Fibroblast of lung (primary cell): ENCODE results near the gene KIRREL3. TPM values are rescaled to one million over a fixed set of nuclear protein-coding genes. Genes with fewer than 3 reads are reported as not detected.

ENCODE experiments used
- DNase-seq, 2 donors: peaks; one replicate each; pipeline versions ENCODE4 v3.0.0 to v3.0.0-alpha.2; 2010; ENCODE audit warnings: low read depth in 2 of 2
- H2AFZ ChIP-seq: 2 replicates; pipeline ENCODE4 v1.5.1; 2012; ENCODE audit warnings: low read length, control low read depth, inconsistent platforms
- H3K27ac ChIP-seq: 2 replicates; pipeline ENCODE4 v1.5.1; 2011; ENCODE audit warnings: low read length, control low read depth; ENCODE audit not compliant: insufficient read depth
- H3K27me3 ChIP-seq: 2 replicates; pipeline ENCODE4 v1.5.1; 2011; ENCODE audit warnings: mild to moderate bottlenecking, low read length; ENCODE audit not compliant: control insufficient read depth, insufficient read depth
- H3K36me3 ChIP-seq: 2 replicates; pipeline ENCODE4 v1.5.1; 2011; ENCODE audit warnings: low read length; ENCODE audit not compliant: control insufficient read depth, insufficient read depth
- H3K4me1 ChIP-seq: 2 replicates; pipeline ENCODE4 v1.5.1; 2011; ENCODE audit warnings: low read length; ENCODE audit not compliant: control insufficient read depth, insufficient read depth; ENCODE audit errors: extremely low read depth
- H3K4me2 ChIP-seq: 2 replicates; pipeline ENCODE4 v1.5.1; 2011; ENCODE audit warnings: low read length, control low read depth; ENCODE audit not compliant: insufficient read depth; ENCODE audit errors: extremely low read depth
- H3K4me3 ChIP-seq, 4 experiments: fragments of 200-600 bp in 1 of 4; sonication (generic) in 1 of 4; replicated peaks in 1 of 4; 2 replicates each; pipeline ENCODE4 v1.5.1; 2011 to 2016; ENCODE audit warnings: low read length in 4 of 4, low read depth in 3 of 4, mild to moderate bottlenecking in 3 of 4, control low read depth in 2 of 4, inconsistent platforms in 1 of 4, mixed read lengths in 1 of 4; ENCODE audit not compliant: insufficient read depth in 1 of 4; ENCODE audit errors: control extremely low read depth in 1 of 4
- H3K79me2 ChIP-seq: 2 replicates; pipeline ENCODE4 v1.5.1; 2012; ENCODE audit warnings: mild to moderate bottlenecking, low read length, inconsistent platforms; ENCODE audit not compliant: control insufficient read depth, insufficient read depth
- H3K9ac ChIP-seq: 2 replicates; pipeline ENCODE4 v1.5.1; 2011; ENCODE audit warnings: mild to moderate bottlenecking, low read length, control low read depth; ENCODE audit not compliant: insufficient read depth
- H3K9me3 ChIP-seq: 2 replicates; pipeline ENCODE4 v1.5.1; 2012; ENCODE audit warnings: low read depth, low read length; ENCODE audit not compliant: control insufficient read depth, insufficient read depth
- H4K20me1 ChIP-seq: 2 replicates; pipeline ENCODE4 v1.5.1; 2011; ENCODE audit warnings: low read length; ENCODE audit not compliant: control insufficient read depth, insufficient read depth; ENCODE audit errors: extremely low read depth
- EZH2 ChIP-seq: IDR thresholded peaks from 2 replicates; pipeline ENCODE4 v1.5.1; 2012; ENCODE audit warnings: low read length, control low read depth, mild to moderate bottlenecking; ENCODE audit errors: missing control alignments
- polyA plus RNA-seq, 2 donors: library from polyadenylated mRNA; depleted of rRNA in 1 of 2; stranded (reverse) in 1 of 2; unstranded in 1 of 2; fragments of >200 nt; gene quantifications; 2 replicates each; pipeline ENCODE4 v1.2.1, GENCODE V29; 2011 to 2012; ENCODE audit warnings: missing spikeins in 1 of 2
- total RNA-seq: library from RNA; depleted of rRNA; stranded (reverse); fragments of >200 nt; gene quantifications from 2 replicates; pipeline ENCODE4 v1.2.1, GENCODE V29; 2014
- TF ChIP-seq, protein P1 (sequence below), 2 donors: IDR thresholded peaks in 1 of 2; conservative IDR thresholded peaks in 1 of 2; 1 replicate in 1 of 2; 2 replicates in 1 of 2; pipeline ENCODE4 v1.5.1; 2011 to 2012; ENCODE audit warnings: low read length in 2 of 2, control low read depth in 1 of 2, inconsistent platforms in 1 of 2, low read depth in 1 of 2, mild to moderate bottlenecking in 1 of 2

The KIRREL3 gene
- total and polyA plus RNA-seq, 2 donors (not counting 1 experiment from before 2014, with no cell fraction given) = 2.8 to 6.1 TPM

DNA sequence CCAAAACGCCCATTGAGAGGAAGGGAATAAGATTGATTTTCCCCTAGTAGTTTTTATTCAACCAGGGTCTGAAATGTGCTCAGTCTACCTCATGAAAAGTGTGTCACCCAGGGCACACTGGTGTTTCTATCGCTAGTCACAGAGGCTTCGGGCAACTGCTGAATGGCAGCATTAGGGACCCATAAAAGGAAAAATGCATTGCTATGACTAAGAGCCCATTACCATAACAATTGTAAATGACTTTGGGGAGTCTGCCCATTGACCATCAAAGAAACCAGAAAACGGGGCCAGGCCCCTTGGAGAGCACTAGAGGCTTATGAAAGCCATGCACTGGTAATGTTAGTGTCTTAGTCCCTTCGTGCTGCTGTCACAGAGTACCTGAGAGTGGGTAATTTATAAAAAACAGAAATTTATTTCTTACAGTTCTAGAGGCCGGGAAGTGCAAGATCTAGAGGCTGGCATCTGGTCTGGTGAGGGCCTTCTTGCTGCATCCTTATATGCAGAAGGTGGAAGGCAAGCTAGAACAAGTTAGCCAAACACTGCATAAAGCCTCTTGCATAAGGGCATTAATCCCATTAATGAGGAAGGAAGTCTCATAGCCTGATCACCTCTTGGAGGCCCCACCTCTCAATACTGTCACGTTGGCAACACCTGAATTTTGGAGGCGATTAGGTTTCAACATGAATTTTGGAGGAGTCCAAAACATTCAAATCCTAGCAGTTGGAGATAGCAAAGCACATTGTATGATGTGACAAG, 338.4 kb downstream of the KIRREL3 start:
- DNase-seq = peak in 1 of 2 donors; percentile 17
- no peaks in the 10 kb centered on the region for H3K4me1 ChIP-seq
- H4K20me1 ChIP-seq = no peaks in the 10 kb centered on the region
- H3K36me3 ChIP-seq = no peaks in the 10 kb centered on the region
- H3K79me2 ChIP-seq = no peaks in the 10 kb centered on the region
- H3K27ac ChIP-seq = no peak overlapping the region
- H3K9ac ChIP-seq = no peak overlapping the region
- no peaks in the 10 kb centered on the region for H3K9me3 ChIP-seq
- H2AFZ ChIP-seq = no peak overlapping the region
- H3K27me3 ChIP-seq = no peaks in the 10 kb centered on the region
- H3K4me3 ChIP-seq = no peak overlapping the region
- TF ChIP-seq EZH2 = no peak
- TF ChIP-seq, protein P1, sequence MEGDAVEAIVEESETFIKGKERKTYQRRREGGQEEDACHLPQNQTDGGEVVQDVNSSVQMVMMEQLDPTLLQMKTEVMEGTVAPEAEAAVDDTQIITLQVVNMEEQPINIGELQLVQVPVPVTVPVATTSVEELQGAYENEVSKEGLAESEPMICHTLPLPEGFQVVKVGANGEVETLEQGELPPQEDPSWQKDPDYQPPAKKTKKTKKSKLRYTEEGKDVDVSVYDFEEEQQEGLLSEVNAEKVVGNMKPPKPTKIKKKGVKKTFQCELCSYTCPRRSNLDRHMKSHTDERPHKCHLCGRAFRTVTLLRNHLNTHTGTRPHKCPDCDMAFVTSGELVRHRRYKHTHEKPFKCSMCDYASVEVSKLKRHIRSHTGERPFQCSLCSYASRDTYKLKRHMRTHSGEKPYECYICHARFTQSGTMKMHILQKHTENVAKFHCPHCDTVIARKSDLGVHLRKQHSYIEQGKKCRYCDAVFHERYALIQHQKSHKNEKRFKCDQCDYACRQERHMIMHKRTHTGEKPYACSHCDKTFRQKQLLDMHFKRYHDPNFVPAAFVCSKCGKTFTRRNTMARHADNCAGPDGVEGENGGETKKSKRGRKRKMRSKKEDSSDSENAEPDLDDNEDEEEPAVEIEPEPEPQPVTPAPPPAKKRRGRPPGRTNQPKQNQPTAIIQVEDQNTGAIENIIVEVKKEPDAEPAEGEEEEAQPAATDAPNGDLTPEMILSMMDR (conservative IDR thresholded peaks at IDR 0.05 in 1 of 2, IDR thresholded peaks at IDR 0.05 in 1 of 2; ENCODE audit: low read depth in 1 of 2, low read length in 2 of 2) = no peak
- H3K4me2 ChIP-seq = no peak overlapping the region

DNA sequence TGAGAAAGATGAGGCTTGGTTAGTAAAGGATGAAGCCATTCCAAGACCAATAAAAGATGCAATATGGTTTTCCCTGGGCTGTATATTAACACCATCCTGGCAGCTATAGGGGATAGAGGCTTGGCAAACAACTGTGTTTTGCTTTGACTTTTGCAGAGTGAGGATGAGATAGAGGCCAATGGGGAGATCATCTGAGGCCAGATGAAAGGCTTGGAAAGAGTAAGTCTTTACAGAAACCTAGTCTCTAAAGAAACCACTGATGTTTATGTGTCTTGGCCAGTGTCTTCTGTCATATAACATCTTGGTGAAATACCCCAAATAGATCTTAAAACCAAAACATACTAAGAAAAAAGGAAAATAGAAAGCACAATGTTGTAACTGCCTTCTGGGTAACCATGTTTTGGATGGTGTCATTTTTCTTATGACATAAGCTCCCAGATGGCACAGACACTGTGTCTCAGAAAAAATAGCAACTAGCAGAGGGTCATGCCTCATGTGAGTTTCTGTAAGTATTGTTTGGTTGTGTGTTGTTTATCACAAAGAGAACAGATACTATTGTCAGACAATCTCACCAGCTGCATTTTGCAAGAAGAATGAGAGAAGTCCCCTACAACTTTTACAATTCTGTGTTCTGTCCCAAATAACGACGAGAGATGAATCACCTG, 339.7 kb downstream of the KIRREL3 start:
- Histone ChIP-seq H3K36me3 (no peaks in the 10 kb centered on the region), H3K9me3 (no peaks in the 10 kb centered on the region), H3K27ac (no peak overlapping the region), H3K4me1 (no peaks in the 10 kb centered on the region), H3K27me3 (no peaks in the 10 kb centered on the region), H4K20me1 (no peaks in the 10 kb centered on the region), H3K4me3 (no peak overlapping the region), H3K79me2 (no peaks in the 10 kb centered on the region), H3K4me2 (no peak overlapping the region), H2AFZ (no peak overlapping the region), H3K9ac (no peak overlapping the region)
- DNase-seq = no peak
- no peak for TF ChIP-seq EZH2

DNA sequence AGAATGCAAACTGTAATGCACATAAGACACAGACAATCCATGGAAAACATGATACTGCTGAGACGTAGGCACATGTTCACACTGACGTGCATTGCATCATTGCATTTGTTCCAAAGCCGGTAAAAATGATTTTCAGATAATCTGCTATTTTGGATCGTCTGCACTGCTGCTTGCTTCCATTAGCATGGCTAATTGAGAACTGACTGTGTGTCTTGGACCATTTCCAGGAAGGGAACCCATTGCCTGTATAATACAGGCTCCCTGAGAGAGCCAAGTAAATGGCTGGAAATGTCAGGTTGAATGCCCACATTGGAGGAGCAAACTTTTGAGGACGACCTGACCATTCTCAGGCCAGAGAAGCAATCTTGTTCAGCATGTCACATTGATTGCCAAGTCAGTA, 340.2 kb downstream of the KIRREL3 start:
- Histone ChIP-seq H3K27me3 (no peaks in the 10 kb centered on the region), H3K4me3 (no peak overlapping the region), H3K27ac (no peak overlapping the region), H3K4me1 (no peaks in the 10 kb centered on the region), H3K4me2 (no peak overlapping the region), H3K9ac (no peak overlapping the region), H4K20me1 (no peaks in the 10 kb centered on the region), H3K79me2 (no peaks in the 10 kb centered on the region), H2AFZ (no peak overlapping the region), H3K9me3 (no peaks in the 10 kb centered on the region), H3K36me3 (no peaks in the 10 kb centered on the region)
- no peak for DNase-seq
- no peak for TF ChIP-seq EZH2
- TF ChIP-seq, protein P1 (conservative IDR thresholded peaks at IDR 0.05 in 1 of 2, IDR thresholded peaks at IDR 0.05 in 1 of 2; ENCODE audit: low read depth in 1 of 2, low read length in 2 of 2) = no peak
